ENCODE measurements around the gene MXD1.

Gene MXD1

GRCh38 chr2:69955029-69955428 is 40.1 kb downstream of the MXD1 start:
- no peak for DNase-seq

DNA sequence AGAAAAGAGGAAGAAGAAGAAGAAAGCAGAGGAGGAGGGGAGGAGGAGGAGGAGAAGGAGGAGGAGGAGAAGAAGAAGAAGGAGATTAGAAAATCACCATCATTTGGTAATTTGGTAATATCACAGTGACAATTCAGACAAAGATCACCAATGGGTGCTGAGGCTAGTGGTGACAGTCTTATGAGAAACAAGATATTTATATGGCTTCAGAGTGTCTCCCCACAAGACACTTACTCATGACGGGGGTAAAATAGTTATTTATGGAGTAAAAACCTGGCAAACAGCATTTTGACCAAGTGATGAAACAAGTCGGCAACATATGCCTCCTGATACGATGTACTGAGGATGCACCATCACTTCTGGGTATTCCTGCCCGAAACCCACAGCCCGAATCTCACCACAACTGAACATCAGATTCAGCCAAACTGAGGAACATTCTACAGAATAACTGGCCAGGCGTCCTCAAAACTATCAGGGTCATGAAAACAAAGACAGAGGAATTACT is 41.6 kb downstream of the MXD1 start:
- DNase-seq, result no peak

DNA sequence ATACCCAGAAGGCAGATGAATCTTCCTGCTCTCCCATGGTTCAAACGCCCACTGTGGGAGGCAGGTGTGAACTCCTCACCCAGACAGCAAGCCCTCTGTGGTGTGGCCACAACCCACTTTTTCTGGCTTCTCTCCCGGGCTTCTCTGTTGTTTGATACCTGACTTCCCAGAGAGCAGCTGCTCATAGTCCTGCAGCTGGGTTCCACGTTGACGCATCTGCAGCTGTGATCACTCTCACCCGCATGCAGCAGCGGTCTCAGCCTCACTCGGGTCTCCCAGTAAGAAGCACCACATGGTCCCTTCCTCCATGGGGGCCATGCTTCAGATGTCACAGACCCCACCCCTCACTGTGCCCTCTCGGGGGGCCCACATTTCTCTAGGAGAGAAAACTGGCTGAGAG is 43.1 kb downstream of the MXD1 start:
- DNase-seq, result no peak

DNA sequence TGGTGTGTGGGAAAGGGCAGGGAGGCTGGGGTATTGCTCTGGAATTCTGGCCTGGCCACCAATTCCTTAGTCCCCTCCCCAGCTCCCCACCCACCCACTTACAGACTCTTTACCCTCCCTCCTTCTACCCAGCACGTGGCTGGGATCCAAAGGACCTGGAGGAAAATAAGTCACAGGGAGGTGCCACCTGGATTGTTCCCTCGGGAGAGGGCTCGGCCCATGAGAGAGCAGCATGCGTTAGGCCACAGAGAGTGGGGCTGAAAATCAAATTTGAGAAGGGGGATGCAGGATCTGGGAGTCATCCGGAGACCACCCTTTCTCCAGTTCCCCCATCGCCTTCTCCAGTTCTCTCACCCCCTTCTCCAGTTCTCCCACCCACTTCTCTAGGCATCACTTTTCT is 43.6 kb downstream of the MXD1 start:
- no peak for DNase-seq

GRCh38 chr2:69959425-69959824 is 44.5 kb downstream of the MXD1 start:
- DNase-seq, result no peak

DNA sequence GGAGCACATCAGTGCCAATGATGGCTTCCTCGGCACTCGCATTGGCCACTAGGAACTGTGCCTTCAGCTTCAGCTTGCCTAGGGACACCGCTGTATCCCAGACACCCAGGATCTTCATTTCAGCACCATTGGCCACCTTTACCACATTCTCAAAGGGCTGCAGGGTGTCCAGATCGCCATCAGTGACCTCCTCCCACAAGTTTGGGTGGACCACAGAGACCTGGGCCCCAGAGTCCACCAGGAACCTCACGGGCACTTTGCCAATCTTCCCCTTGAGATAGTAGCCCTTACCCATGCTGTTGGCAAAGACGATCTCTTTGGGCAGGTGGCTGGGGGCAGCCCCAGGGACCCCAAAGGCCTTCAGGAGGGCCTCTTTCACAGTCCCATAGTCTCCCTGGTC is 45.9 kb downstream of the MXD1 start:
- no peak for DNase-seq

GRCh38 chr2:69961496-69961895 is 46.6 kb downstream of the MXD1 start, which contains the start of gene ASPRV1:
TSS of gene ASPRV1 (minus strand) at chr2:69961631. CDS start at chr2:69961436, 195 bp downstream.
- DNase-seq, result no peak

DNA sequence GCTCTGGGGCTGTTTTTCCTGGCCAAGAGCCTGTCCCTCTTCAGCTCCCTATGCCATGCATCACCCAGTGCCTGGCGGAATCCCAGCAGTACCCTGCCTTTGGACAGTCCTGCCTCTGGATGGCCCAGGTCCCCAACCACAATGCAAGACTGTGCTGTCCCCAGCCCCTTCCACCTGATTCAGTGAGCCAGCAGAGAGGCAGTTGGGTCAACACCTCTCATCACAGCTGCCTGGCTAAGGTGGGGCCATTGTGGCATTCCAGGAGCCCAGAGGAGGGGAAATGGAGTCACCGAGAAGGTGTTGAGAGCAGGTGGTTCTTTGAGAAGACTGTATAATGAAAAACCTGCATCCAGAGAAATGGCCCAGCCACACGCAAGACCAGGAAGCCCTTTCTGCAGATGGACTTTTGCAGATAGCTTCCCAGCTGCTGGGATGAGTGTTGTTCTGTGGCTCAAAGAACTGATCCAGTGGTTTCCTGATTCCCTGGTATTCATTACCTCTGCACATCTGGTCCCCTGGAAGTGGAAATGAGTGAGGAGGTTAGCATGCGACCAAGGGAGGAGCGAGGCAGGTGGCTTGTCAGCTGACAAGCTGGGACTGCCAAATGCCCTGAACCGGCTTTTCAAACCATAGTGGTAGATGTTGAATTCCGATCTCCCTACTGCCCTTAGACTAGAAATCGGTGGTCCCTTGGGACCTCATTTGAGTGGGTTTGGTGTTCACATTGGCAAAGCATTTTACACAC is 48.2 kb downstream of the MXD1 start:
- DNase-seq, result no peak

GRCh38 chr2:69964353-69964841 is 49.5 kb downstream of the MXD1 start:
- DNase-seq, result no peak

- DNase-seq, result no peak
Measured at GRCh38 chr2:69965756-69966445, 51.0 kb downstream of the MXD1 start.

DNA sequence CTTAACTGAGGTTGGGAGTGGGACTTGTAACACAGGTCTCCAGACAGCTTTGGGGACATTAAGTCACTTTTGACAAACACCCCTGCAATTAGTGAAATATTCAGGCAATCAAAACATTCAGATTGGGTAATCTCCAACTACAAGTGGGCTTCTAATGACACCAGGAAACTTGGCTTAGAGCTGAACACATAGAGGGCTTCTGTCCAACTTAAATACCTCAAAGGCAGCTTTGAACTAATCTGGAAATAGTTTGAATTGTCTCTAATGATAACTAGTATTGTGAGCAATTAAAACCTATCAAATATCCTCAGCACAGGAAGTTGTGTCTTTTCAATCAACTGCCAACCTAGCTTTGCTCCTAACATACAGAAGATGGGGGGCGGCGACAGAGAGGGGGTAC is 51.6 kb downstream of the MXD1 start:
- no peak for DNase-seq

DNA sequence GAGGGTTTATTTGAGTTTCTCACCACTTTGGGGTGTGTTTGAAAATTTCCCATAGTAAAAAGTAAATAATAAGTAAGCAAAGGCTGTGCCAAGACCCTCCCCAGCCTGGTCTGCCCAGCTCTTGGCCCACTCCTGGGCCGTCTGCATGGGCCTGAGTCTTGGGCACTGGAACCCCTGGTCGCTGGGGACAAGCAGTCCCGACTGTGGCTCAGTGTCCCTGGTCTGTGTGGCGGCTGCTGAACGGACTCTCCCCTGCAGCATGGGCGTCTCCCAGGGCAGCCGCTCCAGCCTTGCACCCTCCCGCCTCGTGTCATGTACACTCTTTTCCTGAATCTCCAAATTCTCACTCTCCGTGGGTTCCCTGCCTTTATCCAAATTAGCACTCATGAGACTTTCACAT is 53.7 kb downstream of the MXD1 start:
- no peak for DNase-seq

- DNase-seq, result no peak
Measured at GRCh38 chr2:69969126-69969983, 54.4 kb downstream of the MXD1 start.

DNA sequence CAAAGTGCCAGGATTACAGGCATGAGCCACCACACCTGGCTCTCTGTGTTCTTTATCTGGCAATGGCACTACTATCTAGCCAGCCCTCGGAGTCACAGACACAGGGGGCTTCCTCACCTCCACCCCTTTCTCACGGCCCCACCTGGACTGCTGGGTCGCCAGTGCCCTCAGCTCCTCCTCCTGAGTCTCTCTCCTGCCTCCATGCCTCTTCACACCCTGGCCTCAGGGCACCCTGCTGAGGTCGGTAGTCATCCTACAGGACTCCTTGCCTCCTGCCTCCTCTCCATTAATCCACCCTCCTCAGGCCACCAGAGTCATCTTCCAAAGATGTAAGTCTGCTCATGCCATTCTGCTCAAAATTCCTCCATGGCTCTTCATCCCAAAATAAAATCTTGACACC is 55.1 kb downstream of the MXD1 start:
- DNase-seq, result no peak

DNA sequence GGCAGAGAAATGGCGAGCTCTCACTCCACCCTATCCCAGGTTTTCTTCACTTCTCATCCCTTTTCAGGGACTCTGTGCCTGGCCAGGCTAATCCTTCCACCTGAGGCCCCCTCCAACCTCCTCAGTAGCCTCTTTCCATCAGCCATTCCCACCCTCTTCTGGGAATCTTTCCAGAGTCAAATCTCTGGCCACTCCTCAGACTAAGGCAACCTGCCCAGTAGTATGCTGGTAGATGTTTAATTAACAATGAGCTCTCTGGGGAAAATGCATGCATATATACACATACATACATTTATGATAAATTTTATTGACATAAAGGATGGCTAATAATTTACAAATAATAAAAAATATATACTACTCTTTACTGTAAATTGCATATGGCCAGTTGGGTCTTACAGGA is 57.9 kb downstream of the MXD1 start:
- DNase-seq, result no peak

- DNase-seq, result no peak
Measured at GRCh38 chr2:69973335-69973735, 58.4 kb downstream of the MXD1 start.

DNA sequence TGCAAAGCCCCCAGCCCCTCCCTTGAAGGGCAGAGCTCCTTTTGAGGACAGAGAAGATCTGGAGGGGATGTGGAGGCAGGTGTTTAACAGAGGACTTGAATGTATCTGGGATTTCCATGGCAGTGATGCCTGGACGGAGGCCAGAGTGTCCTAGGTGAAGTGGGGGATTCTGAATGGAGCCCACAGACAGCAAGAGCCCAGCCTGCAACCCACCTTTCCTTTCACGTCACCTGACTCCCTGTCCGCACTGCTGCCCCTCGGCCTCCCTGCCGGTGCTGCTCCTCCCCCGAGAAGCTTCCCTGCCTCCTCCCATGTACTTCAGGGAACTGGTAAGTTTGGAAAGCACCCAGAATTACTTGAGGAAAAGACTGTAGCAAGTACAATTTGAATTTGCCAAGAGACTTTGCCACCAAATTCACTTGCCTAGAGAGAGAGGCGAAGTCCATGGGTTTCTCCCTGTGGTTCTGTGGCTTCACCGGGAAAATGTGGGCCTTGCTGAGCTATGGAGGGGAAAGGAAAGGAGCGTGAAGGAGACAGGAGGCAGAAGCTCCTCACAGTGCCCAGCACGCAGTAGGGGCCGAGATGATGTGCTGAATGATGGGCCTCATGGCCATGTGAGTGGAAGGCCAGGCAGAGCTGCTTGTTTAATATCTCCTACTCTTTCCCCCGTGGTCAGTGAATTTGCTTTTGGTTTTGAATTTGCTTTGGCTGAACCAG is 60.4 kb downstream of the MXD1 start:
- no peak for DNase-seq

GRCh38 chr2:69975853-69976462 is 61.0 kb downstream of the MXD1 start:
- DNase-seq, result no peak

- no peak for DNase-seq
Measured at GRCh38 chr2:69977186-69977585, 62.3 kb downstream of the MXD1 start.

GRCh38 chr2:69977906-69978482 is 63.1 kb downstream of the MXD1 start:
- DNase-seq, result no peak

- no peak for DNase-seq
Measured at GRCh38 chr2:69979902-69980807, 65.2 kb downstream of the MXD1 start.
